KBM-7 (cell line): Measurements from ENCODE around the gene AP3B2.

Experiments
- DNase-seq: peaks from one replicate; pipeline ENCODE4 v3.0.0-alpha.2; 2015
- in situ Hi-C: fragments of 300-500 bp; cut with MboI; formaldehyde crosslinking; loops from 2 replicates; pipeline ENCODE4 v1.14.3; 2020; ENCODE audit warnings: low sequenced_read_pairs, low pct_unique_long_range_greater_than_20kb, mixed read lengths

The AP3B2 gene

DNA sequence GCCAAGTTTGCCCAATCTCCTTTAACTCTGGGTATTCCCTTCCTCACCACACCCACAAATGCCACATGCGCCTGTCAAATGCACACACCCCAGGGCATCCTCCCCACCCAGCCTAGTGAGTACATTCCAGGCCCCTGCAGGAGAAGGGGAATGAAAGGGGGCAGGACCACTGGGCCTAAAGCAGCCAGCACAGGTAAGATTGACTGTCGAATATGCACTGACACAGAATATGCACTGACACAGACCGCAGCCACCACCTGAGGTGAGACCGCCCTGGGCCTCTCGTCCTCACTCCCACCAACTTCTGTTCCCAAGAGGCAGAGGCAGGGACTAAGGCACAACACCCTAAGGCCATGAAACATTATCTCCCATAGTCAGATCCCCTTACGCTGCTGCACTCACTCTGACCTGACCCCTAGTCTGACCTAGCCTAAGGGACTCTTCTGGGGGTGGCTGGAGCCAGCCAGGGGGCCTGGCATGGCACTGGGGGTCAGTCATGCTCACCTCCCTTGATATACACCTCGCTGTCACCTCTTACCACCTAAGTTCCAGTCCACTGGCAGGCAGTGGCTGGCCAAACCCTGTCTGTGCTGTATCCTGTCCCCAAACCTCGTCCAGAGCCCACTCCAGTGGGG, 10.8 kb downstream of the AP3B2 start:
- no peak for DNase-seq
- in situ Hi-C loops: no loop called here

DNA sequence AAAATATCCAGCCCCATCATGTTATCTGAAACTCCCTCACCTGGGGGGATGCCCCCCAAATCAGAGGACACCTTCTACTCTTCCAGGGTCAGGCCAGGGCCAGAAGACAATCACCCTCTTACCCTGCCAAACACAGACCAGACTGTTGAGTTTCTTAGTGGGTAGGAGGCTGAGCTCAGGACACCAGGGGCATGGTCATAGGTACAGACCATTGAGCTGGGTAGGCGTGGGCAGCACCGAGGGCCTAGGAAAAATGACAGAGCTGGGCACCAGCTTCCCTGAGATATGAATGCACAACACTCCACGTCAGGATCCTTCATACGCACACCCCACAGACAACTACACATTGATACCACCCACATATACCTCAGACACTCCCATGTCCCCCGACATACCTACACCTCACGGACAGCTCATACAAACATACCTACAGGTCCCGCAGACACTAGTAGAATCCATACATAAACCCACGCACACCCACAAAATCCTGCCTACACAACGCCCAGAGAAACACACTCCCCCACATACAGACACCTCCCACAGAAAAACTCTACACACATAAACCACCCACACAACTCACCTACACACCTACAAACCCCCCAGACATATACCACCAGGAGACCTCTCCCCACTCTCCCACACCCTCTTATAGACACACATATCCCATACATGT, 11.8 kb downstream of the AP3B2 start:
- no peak for DNase-seq
- in situ Hi-C loops: no loop called here

DNA sequence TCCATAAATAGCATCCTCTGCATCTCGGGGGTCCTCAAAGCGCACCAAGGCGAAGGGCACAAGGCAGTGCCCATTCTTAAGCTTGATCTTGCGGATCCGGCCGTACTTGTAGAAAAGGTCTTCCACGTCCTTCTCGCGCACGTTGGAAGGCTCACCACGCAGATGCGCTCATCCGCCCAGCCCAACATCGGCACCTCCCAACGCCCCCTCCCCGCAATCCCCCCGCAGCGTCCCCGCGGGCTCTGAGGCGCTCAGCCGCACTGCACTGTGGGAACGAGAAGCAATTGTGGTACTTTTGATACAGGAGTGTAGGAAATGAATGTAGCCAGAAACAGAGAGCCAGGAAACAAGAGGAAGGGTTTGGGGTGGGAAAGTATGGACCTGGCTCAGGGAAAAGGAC, 17.5 kb downstream of the AP3B2 start:
- DNase-seq: no peak
- in situ Hi-C loops: no loop called here

DNA sequence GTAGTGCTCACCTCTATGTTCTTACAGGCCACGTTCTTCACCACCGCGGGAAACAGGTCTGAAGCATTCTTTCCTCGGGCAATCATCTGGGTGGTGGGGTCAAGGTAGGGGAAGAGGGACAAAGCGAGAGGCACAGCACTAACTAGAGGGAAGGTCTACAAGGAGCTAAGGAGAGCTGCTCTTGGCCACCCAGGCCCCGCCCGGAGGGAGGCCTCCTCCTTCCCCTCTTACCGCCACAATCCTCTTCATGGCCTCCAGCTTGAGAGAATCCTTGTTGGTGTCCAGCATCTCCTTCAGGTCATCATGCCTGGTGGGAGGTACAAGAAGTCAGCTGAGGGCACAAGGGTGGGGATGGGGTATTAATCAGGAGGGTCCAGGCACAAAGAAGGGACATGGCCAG, 20.5 kb downstream of the AP3B2 start:
- in situ Hi-C loops: no loop called here
- DNase-seq: no peak

DNA sequence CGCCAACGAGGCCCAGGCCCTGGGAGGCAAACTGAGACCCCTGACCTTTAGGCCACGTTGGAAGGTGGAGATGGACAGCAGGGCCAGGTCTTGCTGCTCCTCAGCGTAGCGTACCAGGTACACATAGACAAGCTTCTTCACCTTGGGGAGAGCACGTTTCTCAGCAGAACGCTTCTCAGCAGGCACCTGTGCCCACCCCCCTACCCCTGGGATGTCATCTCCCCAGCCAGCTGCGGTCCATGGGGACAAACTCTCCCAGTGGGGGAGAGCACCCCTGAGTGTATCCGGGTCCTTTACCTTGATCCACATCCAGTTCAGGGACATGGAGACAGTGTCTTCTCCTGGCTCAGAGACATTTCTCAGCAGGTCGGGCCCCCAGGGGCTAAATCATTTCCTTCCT, 21.0 kb downstream of the AP3B2 start:
- no peak for DNase-seq
- in situ Hi-C loops: no loop called here

DNA sequence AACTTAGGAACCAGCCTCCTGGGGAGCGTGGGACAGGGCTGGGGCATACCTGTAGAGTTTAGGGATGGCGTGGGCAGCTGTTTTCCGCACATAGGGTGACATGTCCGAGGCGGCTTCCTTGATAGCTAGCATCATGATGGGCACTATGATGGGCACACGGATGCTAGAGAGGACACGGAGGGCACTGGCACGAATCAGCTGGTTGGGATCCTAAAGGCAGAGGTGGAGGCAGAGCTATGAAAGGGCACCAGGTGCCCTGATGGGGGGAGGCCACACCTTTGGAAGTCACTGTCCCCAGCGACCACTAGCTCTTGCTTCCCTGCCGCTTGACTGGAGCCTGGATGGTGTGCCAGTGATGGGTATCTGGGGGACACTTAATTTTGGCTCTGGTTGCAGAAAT, 28.3 kb downstream of the AP3B2 start:
- no peak for DNase-seq
- in situ Hi-C loops: no loop called here

DNA sequence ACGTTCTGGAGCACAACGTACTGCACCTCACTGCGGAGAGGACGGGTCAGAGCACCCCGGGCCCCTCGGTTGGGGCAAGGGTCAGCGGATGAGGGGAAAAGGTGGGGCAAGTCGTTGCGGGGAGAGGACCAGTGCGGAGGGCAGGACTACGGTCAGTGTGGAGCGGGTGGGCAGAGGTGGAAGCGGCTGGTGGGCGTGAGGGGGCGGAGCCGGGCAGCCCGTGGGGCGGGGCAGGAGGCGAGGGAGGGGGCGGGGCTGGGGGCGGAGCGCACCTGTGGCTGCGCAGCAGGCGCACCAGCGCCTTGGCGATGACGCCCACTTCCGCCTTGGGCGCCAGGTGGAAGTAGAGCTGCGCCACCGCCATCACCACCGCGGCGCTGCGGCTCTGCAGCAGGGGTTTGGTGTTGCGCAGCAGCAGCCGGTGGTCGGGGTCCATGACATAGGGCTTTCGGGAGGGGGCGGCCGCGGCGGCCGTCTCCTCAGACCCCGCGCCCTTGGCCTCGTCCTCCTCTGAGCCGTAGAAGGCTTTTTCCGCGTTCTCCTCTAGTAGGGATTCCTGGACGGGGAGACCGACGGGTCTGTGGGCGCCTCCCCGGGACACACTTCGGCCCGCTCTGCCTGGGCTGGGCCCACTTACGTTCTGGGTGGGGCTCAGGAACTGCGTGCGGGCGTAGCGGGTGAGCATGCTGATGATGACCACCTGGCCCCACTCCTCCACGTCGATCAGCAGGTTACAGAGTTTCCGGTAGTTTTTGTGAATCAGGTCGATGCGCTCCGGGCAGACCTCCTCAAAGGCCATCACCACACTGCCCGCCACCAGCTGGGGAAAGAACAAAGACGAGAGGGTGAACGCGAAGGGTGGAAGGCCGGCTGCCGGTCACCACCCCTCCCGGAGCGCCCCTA, 29.2 kb downstream of the AP3B2 start:
- peak; percentile 67 for DNase-seq
- in situ Hi-C loops: no loop called here

DNA sequence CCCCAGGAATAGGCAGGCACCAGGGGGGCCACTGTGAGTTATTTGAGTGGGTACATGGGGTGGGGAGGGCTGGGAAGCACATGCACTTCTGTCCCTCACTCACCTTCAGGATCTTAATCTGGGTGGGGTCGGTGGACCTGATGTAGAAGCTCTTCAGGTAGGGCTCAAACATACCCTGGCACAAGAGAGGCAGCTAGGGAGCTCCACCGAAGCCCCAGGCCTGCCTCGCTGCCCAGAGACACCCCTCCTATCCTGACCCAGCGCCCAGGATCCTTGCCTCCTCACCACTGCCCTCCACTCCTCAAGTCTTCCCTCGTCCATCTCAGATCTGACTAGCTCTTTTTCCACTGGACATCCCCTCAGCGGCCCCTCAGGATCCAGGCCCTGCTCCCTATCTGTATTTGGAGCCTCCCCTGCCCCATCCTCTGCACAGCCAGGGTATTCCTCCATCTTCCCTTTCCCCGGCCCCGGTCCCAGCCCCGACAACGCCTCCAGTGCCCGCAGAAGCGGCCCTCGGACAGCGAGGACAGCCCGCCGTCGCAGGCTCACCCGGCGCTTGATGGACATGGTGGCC, 30.0 kb downstream of the AP3B2 start:
- DNase-seq: no peak

DNA sequence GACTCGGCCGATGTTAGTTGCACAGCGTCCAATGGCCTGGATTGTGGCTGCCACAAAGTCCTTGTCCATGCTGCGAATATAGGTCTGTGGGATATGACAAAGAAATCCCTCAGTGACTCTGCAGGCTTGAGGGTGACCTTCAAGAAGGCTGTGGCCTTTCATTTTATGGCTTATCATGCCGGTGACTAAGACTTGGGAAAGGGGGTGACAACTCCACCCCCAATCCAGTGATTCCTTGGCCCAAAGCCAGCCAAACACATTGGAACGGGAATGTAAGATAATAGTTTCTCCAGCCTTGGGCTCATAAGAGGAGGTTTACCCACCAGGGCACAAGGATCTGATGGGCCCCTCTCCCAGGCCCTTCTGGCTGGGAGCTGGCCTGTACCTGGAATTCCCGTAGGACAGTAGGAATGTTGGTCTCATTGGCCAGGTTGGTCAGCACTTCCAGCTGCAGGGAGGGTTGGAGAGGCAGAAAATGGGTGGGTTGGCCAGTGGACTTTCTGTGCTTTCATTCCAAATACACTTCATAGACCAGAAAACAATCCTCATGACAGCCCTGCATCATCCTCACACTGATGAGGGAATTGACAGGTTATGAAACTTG, 31.9 kb downstream of the AP3B2 start:
- in situ Hi-C loops: no loop called here
- no peak for DNase-seq

More for the DNA sequence above, 30.0 kb downstream of the AP3B2 start:
- in situ Hi-C loops: no loop called here

DNA sequence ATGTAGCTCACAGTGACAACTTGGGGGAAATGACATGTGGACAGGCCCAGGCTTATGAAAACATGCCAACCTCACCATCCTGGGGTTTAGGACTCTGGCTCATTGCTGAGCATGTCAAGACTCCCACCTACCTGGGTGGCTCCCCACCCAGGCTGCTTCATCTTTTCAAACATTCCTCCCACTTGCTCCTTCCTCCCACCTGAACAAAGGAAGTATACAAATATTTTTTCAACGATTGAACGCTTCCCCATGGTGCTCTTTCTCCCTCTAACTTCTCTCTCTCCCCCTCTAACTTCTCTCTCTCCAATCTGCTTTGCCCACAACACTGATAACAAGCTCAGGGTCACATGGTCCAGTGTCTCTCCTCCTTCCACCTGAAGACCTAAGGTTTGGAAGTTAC, 34.8 kb downstream of the AP3B2 start:
- in situ Hi-C loops: no loop called here
- no peak for DNase-seq

DNA sequence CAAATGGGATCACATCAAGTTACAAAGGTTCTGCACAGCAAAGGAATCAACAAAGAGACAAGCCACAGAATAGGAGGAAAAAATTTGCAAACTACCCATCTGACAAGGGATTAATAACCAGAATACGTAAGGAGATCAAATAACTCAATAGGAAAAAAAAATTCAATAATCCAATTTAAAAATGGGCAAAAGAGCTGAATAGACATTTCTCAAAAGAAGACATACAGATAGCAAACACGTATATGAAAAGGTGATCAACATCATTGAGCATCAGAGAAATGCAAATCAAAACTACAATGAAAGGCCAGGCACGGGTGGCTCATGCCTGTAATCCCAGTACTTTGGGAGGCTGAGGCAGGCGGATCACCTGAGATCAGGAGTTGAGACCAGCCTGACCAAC, 39.0 kb downstream of the AP3B2 start:
- DNase-seq: no peak

DNA sequence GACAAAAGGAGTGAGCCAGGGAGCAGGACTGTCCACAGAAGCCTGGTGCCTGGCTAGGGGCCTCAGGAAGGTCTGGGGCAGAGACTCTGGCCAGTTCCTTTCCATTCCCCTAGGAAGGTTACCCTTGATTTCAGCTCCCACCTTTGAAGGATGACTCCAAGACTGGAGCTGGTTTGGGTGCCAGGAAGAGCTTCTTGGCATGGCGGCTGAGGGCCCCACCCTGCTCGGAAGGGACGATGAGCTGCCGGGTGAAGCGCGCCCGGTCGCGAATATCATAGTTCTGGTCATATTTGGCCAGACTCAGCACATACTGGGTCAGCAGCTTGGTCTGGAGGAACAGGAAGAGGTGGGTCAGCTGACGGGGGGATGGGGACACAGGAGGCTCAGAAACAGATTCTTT, 43.1 kb downstream of the AP3B2 start:
- DNase-seq: no peak
- in situ Hi-C loops: no loop called here

More for the DNA sequence above, 39.0 kb downstream of the AP3B2 start:
- in situ Hi-C loops: no loop called here

DNA sequence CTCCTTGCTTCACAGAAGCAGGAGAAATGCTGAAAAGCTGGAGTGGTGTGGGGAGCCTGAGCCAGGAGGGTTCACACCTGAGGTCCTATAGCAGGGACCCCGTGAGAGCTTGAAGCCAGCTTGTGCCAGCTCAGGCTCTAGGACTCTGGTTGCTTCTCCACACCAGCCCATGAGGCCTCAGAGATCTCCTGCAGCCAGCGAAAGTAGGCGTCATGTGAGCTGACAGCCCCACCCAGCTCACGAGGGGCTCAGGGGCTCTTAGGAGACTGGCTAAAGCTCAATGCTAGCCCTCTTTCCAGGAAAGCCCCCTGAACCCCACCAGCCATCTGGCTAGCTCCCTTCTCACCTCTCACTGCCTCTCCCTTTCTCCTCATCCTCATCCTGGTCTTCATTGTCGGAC, 45.7 kb downstream of the AP3B2 start:
- in situ Hi-C loops: no loop called here
- no peak for DNase-seq

DNA sequence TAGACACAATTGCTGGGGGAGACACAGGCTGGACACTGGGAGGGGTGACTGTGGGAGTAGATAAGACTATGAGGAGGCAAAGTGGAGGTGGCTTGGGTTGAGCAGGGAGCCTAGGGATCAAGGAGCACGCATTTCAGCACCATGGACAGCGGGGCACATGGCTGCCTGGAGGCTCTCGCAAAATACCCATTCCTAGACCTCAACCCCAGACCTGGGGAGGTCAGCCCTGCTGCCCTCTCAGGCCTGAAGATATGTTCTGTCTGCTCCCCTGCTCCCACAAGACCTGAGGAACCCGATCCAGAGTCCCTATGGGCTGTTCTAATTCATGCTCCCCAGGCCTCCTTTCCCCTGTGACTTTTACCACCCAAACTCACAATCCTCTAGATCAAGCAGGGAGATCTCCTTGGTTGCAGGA, 46.5 kb downstream of the AP3B2 start:
- in situ Hi-C loops: no loop called here
- peak; percentile 80 for DNase-seq

DNA sequence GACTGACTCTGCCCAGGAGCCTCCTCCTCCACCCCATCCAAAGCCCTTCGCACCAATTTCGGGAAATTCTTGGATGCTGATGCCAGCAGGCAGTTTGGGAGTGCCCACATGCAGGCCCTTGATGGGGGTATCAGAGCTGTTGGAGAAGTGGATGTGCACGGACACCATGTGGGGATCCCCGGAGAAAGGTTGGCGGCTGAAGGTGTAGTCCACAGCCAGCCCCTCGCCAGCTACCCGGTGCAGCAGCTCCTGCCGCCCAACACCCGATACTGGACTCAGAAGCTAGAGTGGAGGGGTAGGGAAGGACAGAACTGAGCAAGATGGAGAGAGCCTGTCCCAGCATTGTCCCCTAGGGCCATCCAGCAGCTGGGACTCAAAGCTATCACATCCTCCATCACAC, 47.0 kb downstream of the AP3B2 start:
- DNase-seq: no peak
- in situ Hi-C loops: no loop called here

DNA sequence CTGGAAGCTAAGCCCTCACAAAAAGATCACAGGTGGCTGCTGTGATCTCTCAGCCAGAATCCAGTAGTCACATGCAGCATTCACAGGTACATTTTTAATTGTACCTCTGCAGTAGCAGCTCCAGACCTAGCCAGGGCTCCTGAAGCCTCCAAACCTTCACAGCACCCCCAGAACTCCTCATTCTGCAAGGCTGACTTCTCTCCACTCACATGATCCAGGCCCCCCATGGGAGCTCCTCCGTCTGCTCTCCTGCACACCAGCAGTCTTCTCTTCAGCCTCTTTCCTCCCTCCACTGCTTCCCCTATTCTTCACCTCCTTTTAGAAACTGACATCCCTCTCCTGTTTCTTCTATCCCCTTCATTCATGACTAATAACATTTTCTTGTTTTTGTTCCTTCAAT, 49.3 kb downstream of the AP3B2 start:
- no peak for DNase-seq

DNA sequence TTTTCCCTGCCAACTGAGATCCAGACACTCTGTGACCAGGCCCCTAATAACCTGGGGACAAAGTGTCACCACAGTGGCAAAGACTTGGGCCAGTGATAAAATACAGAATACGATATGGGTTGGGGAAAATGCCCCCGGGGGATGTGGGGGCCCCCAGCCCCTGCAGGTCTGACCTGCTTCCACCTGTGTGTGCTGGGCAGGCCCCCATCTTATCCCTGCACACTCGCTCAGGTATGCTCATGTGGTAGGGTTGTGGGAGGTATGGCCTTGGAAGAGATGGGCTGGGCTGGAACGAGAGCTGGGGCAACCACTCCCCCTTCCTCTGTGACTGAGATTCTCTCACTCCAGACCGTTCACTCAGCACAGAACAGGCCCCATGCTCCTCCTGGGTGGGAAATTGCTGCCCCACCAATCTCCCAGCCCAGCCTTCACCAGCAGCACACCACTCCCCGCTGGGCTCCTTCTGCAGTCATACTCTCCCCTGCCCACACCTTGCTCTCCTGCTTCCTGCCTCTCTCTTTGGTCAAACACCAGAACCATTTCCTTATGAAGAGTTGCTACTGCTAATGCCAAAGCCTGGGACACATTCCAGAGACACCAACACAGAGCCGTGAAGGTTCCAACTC, 52.9 kb downstream of the AP3B2 start:
- DNase-seq: no peak
- in situ Hi-C loops: no loop called here

More for the DNA sequence above, 49.3 kb downstream of the AP3B2 start:
- in situ Hi-C loops: no loop called here

DNA sequence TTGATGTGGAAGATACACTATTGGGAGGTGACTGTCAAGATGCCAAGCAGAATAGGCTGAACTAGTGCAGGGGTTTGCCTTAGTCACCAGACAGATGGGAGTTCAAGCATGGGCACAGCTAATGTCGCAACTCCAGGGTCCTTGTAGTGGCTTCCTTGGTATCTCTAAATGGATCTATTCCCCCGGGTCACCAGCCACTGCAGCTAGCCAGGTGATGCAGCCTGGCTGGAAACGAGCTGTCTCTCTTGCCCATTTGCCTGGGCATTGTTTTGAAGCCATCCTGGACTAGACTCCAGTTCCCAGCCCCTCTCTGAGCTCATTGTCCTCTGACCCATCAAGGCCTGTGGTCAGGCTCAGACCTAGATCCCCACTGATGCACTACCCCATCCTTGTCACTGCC, 54.1 kb downstream of the AP3B2 start:
- in situ Hi-C loops: no loop called here
- DNase-seq: no peak
